Trophoblast cell (in vitro differentiated cells and primary cell): Measurements from ENCODE around the gene GPR25.
A peak's percentile ranks its signal among the peaks of the same experiment; 100 is the strongest.

Source experiments
- DNase-seq, 2 donors: peaks; one replicate each; pipeline ENCODE4 v3.0.0-alpha.2; 2016
- H2AFZ ChIP-seq: 2 replicates; pipeline ENCODE4 v1.6.1; 2013; ENCODE audit warnings: low read length, moderate library complexity, mild to moderate bottlenecking; ENCODE audit not compliant: insufficient read depth, poor library complexity
- H2AK5ac ChIP-seq: 2 replicates; pipeline ENCODE4 v1.6.1; 2013; ENCODE audit warnings: mild to moderate bottlenecking, low read length
- H2BK120ac ChIP-seq: 2 replicates; pipeline ENCODE4 v1.6.1; 2013; ENCODE audit warnings: low read length, mild to moderate bottlenecking, moderate library complexity; ENCODE audit not compliant: insufficient read depth, poor library complexity
- H2BK12ac ChIP-seq: 2 replicates; pipeline ENCODE4 v1.6.1; 2013; ENCODE audit warnings: mild to moderate bottlenecking, low read length, moderate library complexity
- H2BK5ac ChIP-seq: 2 replicates; pipeline ENCODE4 v1.6.1; 2013; ENCODE audit warnings: low read length, low read depth, moderate library complexity, mild to moderate bottlenecking; ENCODE audit not compliant: poor library complexity
- H3K14ac ChIP-seq: 2 replicates; pipeline ENCODE4 v1.6.1; 2013; ENCODE audit warnings: mild to moderate bottlenecking, low read length
- H3K18ac ChIP-seq: 2 replicates; pipeline ENCODE4 v1.6.1; 2013; ENCODE audit warnings: mild to moderate bottlenecking, low read length
- H3K23ac ChIP-seq: 2 replicates; pipeline ENCODE4 v1.6.1; 2013; ENCODE audit warnings: low read length
- H3K27ac ChIP-seq: 2 replicates; pipeline ENCODE4 v1.5.1; 2013; ENCODE audit warnings: low read depth, mild to moderate bottlenecking, inconsistent platforms, low read length, moderate library complexity
- H3K27me3 ChIP-seq: 2 replicates; pipeline ENCODE4 v1.6.1; 2013; ENCODE audit warnings: inconsistent platforms, mild to moderate bottlenecking, low read length, moderate library complexity; ENCODE audit not compliant: insufficient read depth
- H3K36me3 ChIP-seq, 2 experiments: 1 replicate in 1 of 2; 2 replicates in 1 of 2; pipeline ENCODE4 v1.6.1; 2013; ENCODE audit warnings: low read length in 2 of 2, mild to moderate bottlenecking in 2 of 2, moderate library complexity in 1 of 2; ENCODE audit not compliant: insufficient read depth in 2 of 2, control insufficient read depth in 1 of 2
- H3K4ac ChIP-seq: 2 replicates; pipeline ENCODE4 v1.6.1; 2013; ENCODE audit warnings: low read depth, mild to moderate bottlenecking, low read length, moderate library complexity
- H3K4me1 ChIP-seq, 2 experiments: 1 replicate in 1 of 2; 2 replicates in 1 of 2; pipeline ENCODE4 v1.6.1; 2013; ENCODE audit warnings: low read length in 2 of 2, mild to moderate bottlenecking in 2 of 2, moderate library complexity in 1 of 2; ENCODE audit not compliant: insufficient read depth in 2 of 2, control insufficient read depth in 1 of 2
- H3K4me2 ChIP-seq: 2 replicates; pipeline ENCODE4 v1.6.1; 2013; ENCODE audit warnings: inconsistent platforms, mild to moderate bottlenecking, low read length, moderate library complexity
- H3K4me3 ChIP-seq: 2 replicates; pipeline ENCODE4 v1.5.1; 2013; ENCODE audit warnings: mild to moderate bottlenecking, low read depth, low read length, inconsistent platforms
- H3K79me1 ChIP-seq: one replicate; pipeline ENCODE4 v1.6.1; 2013; ENCODE audit warnings: low read length
- H3K79me2 ChIP-seq: 2 replicates; pipeline ENCODE4 v1.6.1; 2013; ENCODE audit warnings: low read length, mild to moderate bottlenecking; ENCODE audit not compliant: control insufficient read depth, insufficient read depth, poor library complexity
- H3K9ac ChIP-seq: 2 replicates; pipeline ENCODE4 v1.6.1; 2013; ENCODE audit warnings: mild to moderate bottlenecking, low read length
- H3K9me3 ChIP-seq: 2 replicates; pipeline ENCODE4 v1.6.1; 2013; ENCODE audit warnings: low read depth, mild to moderate bottlenecking, control low read depth, inconsistent platforms, low read length; ENCODE audit not compliant: insufficient read depth
- H4K12ac ChIP-seq: 2 replicates; pipeline ENCODE4 v1.6.1; 2013; ENCODE audit warnings: low read depth, mild to moderate bottlenecking, low read length, moderate library complexity
- H4K8ac ChIP-seq: 2 replicates; pipeline ENCODE4 v1.6.1; 2013; ENCODE audit warnings: low read depth, mild to moderate bottlenecking, low read length, moderate library complexity
- H4K91ac ChIP-seq: one replicate; pipeline ENCODE4 v1.6.1; 2013; ENCODE audit warnings: low read depth, mild to moderate bottlenecking, low read length, moderate library complexity
- WGBS: extraction: QIAGEN DNeasy Blood & Tissue Kit; methylation state at CpG from one replicate; pipeline ENCODE4 v1.1.7; 2013; ENCODE audit warnings: missing lambda C conversion rate; ENCODE audit not compliant: insufficient read length, insufficient coverage; ENCODE audit errors: extremely low coverage; 5-methylcytosine and 5-hydroxymethylcytosine counted together

Gene GPR25

GRCh38 chr1:200889571-200889970, 16.8 kb downstream of the GPR25 start:
- Histone ChIP-seq H2AFZ (no peak overlapping the region), H4K12ac (no peak overlapping the region), H3K9me3 (no peaks in the 10 kb centered on the region), H3K23ac (no peak overlapping the region), H2AK5ac (no peak overlapping the region), H3K79me1 (peaks cover 26% of the 10 kb centered on the region), H3K36me3 (no peaks in the 10 kb centered on the region), H3K4me1 (peaks cover 33 to 38% of the 10 kb centered on the region in 2 experiments), H3K14ac (no peak overlapping the region), H3K18ac (no peak overlapping the region), H3K27me3 (no peaks in the 10 kb centered on the region), H2BK5ac (no peak overlapping the region), H3K9ac (no peak overlapping the region), H4K91ac (no peak overlapping the region), H2BK12ac (no peak overlapping the region), H3K4me3 (no peak overlapping the region), H4K8ac (no peak overlapping the region), H3K4me2 (no peak overlapping the region), H3K4ac (no peak overlapping the region), H2BK120ac (no peak overlapping the region), H3K27ac (no peak overlapping the region), H3K79me2 (peaks cover 17% of the 10 kb centered on the region)
- no CpG with 5 or more reads among the region's 2 CpGs for WGBS
- DNase-seq: no peak

GRCh38 chr1:200890027-200890426, 17.2 kb downstream of the GPR25 start:
- H3K27ac ChIP-seq: no peak overlapping the region
- H2BK120ac ChIP-seq: no peak overlapping the region

GRCh38 chr1:200890818-200891773, 18.3 kb downstream of the GPR25 start:
- H2BK12ac ChIP-seq: peak overlapping the region; percentile 55
- peak overlapping the region; percentile 99 for H3K27ac ChIP-seq
- H3K79me2 ChIP-seq: peaks cover 27% of the 10 kb centered on the region
- peaks cover 38% of the 10 kb centered on the region for H3K79me1 ChIP-seq
- H3K9me3 ChIP-seq: no peaks in the 10 kb centered on the region
- H4K91ac ChIP-seq: peak overlapping the region; percentile 94
- peak overlapping the region; percentile 52 for H3K4me2 ChIP-seq
- peak overlapping the region; percentile 68 for H3K4me3 ChIP-seq
- WGBS: no CpG with 5 or more reads among the region's 72 CpGs
- peak overlapping the region; percentile 91 for H3K9ac ChIP-seq
- peak overlapping the region; percentile 80 for H2AFZ ChIP-seq
- peak overlapping the region; percentile 99 for H2BK120ac ChIP-seq
- no peaks in the 10 kb centered on the region for H3K27me3 ChIP-seq
- peaks cover 47 to 53% of the 10 kb centered on the region in 2 experiments for H3K4me1 ChIP-seq
- H3K18ac ChIP-seq: peak overlapping the region; percentile 89
- peak; percentile 94 to 96 for DNase-seq
- peak overlapping the region; percentile 57 for H3K4ac ChIP-seq
- H2AK5ac ChIP-seq: peak overlapping the region; percentile 57
- H3K23ac ChIP-seq: no peak overlapping the region
- peak overlapping the region; percentile 55 for H4K12ac ChIP-seq
- H4K8ac ChIP-seq: peak overlapping the region; percentile 78
- H2BK5ac ChIP-seq: peak overlapping the region; percentile 99
- peak overlapping the region; percentile 94 for H3K14ac ChIP-seq
- H3K36me3 ChIP-seq: peaks cover 0 to 5% of the 10 kb centered on the region in 2 experiments

More at GRCh38 chr1:200890027-200890426, 17.2 kb downstream of the GPR25 start:
- Histone ChIP-seq H2BK5ac (no peak overlapping the region), H4K12ac (no peak overlapping the region), H3K27me3 (no peaks in the 10 kb centered on the region), H4K8ac (no peak overlapping the region), H2AK5ac (no peak overlapping the region), H3K4me1 (peaks cover 36 to 42% of the 10 kb centered on the region in 2 experiments), H3K14ac (no peak overlapping the region), H3K79me2 (peaks cover 20% of the 10 kb centered on the region), H3K36me3 (no peaks in the 10 kb centered on the region), H3K4me3 (no peak overlapping the region), H2BK12ac (no peak overlapping the region), H2AFZ (no peak overlapping the region), H3K9me3 (no peaks in the 10 kb centered on the region), H3K18ac (no peak overlapping the region), H3K4me2 (no peak overlapping the region), H3K23ac (no peak overlapping the region), H3K79me1 (peaks cover 29% of the 10 kb centered on the region), H3K9ac (no peak overlapping the region), H4K91ac (no peak overlapping the region), H3K4ac (no peak overlapping the region)
- no peak for DNase-seq
- WGBS: no CpG with 5 or more reads among the region's 15 CpGs

GRCh38 chr1:200891774-200892157, 19.0 kb downstream of the GPR25 start:
- Histone ChIP-seq H3K27me3 (no peaks in the 10 kb centered on the region), H2BK5ac (peak overlapping the region; percentile 84), H3K79me1 (peaks cover 38% of the 10 kb centered on the region), H3K23ac (no peak overlapping the region), H3K27ac (peak overlapping the region; percentile 99), H2AK5ac (no peak overlapping the region), H2AFZ (peak overlapping the region; percentile 65), H4K12ac (peak overlapping the region; percentile 39), H2BK120ac (peak overlapping the region; percentile 65), H4K91ac (peak overlapping the region; percentile 94), H3K4ac (peak overlapping the region; percentile 57), H3K18ac (peak overlapping the region; percentile 17), H3K4me3 (peak overlapping the region; percentile 68), H4K8ac (peak overlapping the region; percentile 64), H3K36me3 (peaks cover 0 to 5% of the 10 kb centered on the region in 2 experiments), H3K9me3 (no peaks in the 10 kb centered on the region), H3K14ac (peak overlapping the region; percentile 65), H3K4me2 (peak overlapping the region; percentile 52), H2BK12ac (peak overlapping the region; percentile 11), H3K9ac (peak overlapping the region; percentile 20), H3K4me1 (peaks cover 47 to 56% of the 10 kb centered on the region in 2 experiments), H3K79me2 (peaks cover 27% of the 10 kb centered on the region)
- WGBS: no CpG with 5 or more reads among the region's 8 CpGs
- DNase-seq: peak; percentile 25 to 54
